Fibroblast of lung (primary cell): ENCODE data around the gene KRTAP6-1. TPM values are rescaled to one million over a fixed set of nuclear protein-coding genes. Genes with fewer than 3 reads are reported as not detected.

Experiments
- DNase-seq, 2 donors: peaks; one replicate each; pipeline versions ENCODE4 v3.0.0 to v3.0.0-alpha.2; 2010; ENCODE audit warnings: low read depth in 2 of 2
- H2AFZ ChIP-seq: 2 replicates; pipeline ENCODE4 v1.5.1; 2012; ENCODE audit warnings: low read length, control low read depth, inconsistent platforms
- H3K27ac ChIP-seq: 2 replicates; pipeline ENCODE4 v1.5.1; 2011; ENCODE audit warnings: low read length, control low read depth; ENCODE audit not compliant: insufficient read depth
- H3K27me3 ChIP-seq: 2 replicates; pipeline ENCODE4 v1.5.1; 2011; ENCODE audit warnings: mild to moderate bottlenecking, low read length; ENCODE audit not compliant: control insufficient read depth, insufficient read depth
- H3K36me3 ChIP-seq: 2 replicates; pipeline ENCODE4 v1.5.1; 2011; ENCODE audit warnings: low read length; ENCODE audit not compliant: control insufficient read depth, insufficient read depth
- H3K4me1 ChIP-seq: 2 replicates; pipeline ENCODE4 v1.5.1; 2011; ENCODE audit warnings: low read length; ENCODE audit not compliant: control insufficient read depth, insufficient read depth; ENCODE audit errors: extremely low read depth
- H3K4me2 ChIP-seq: 2 replicates; pipeline ENCODE4 v1.5.1; 2011; ENCODE audit warnings: low read length, control low read depth; ENCODE audit not compliant: insufficient read depth; ENCODE audit errors: extremely low read depth
- H3K4me3 ChIP-seq, 4 experiments: fragments of 200-600 bp in 1 of 4; sonication (generic) in 1 of 4; replicated peaks in 1 of 4; 2 replicates each; pipeline ENCODE4 v1.5.1; 2011 to 2016; ENCODE audit warnings: low read length in 4 of 4, low read depth in 3 of 4, mild to moderate bottlenecking in 3 of 4, control low read depth in 2 of 4, inconsistent platforms in 1 of 4, mixed read lengths in 1 of 4; ENCODE audit not compliant: insufficient read depth in 1 of 4; ENCODE audit errors: control extremely low read depth in 1 of 4
- H3K79me2 ChIP-seq: 2 replicates; pipeline ENCODE4 v1.5.1; 2012; ENCODE audit warnings: mild to moderate bottlenecking, low read length, inconsistent platforms; ENCODE audit not compliant: control insufficient read depth, insufficient read depth
- H3K9ac ChIP-seq: 2 replicates; pipeline ENCODE4 v1.5.1; 2011; ENCODE audit warnings: mild to moderate bottlenecking, low read length, control low read depth; ENCODE audit not compliant: insufficient read depth
- H3K9me3 ChIP-seq: 2 replicates; pipeline ENCODE4 v1.5.1; 2012; ENCODE audit warnings: low read depth, low read length; ENCODE audit not compliant: control insufficient read depth, insufficient read depth
- H4K20me1 ChIP-seq: 2 replicates; pipeline ENCODE4 v1.5.1; 2011; ENCODE audit warnings: low read length; ENCODE audit not compliant: control insufficient read depth, insufficient read depth; ENCODE audit errors: extremely low read depth
- CTCF ChIP-seq, 2 donors: IDR thresholded peaks in 1 of 2; conservative IDR thresholded peaks in 1 of 2; 1 replicate in 1 of 2; 2 replicates in 1 of 2; pipeline ENCODE4 v1.5.1; 2011 to 2012; ENCODE audit warnings: low read length in 2 of 2, control low read depth in 1 of 2, inconsistent platforms in 1 of 2, low read depth in 1 of 2, mild to moderate bottlenecking in 1 of 2
- EZH2 ChIP-seq: IDR thresholded peaks from 2 replicates; pipeline ENCODE4 v1.5.1; 2012; ENCODE audit warnings: low read length, control low read depth, mild to moderate bottlenecking; ENCODE audit errors: missing control alignments
- polyA plus RNA-seq, 2 donors: library from polyadenylated mRNA; depleted of rRNA in 1 of 2; stranded (reverse) in 1 of 2; unstranded in 1 of 2; fragments of >200 nt; gene quantifications; 2 replicates each; pipeline ENCODE4 v1.2.1, GENCODE V29; 2011 to 2012; ENCODE audit warnings: missing spikeins in 1 of 2
- total RNA-seq: library from RNA; depleted of rRNA; stranded (reverse); fragments of >200 nt; gene quantifications from 2 replicates; pipeline ENCODE4 v1.2.1, GENCODE V29; 2014

KRTAP6-1 gene
- total and polyA plus RNA-seq, 2 donors (not counting 1 experiment from before 2014, with no cell fraction given) = not detected

GRCh38 chr21:30580132-30580531 lies 33.6 kb downstream of the KRTAP6-1 start:
- Histone ChIP-seq H3K27me3 (no peaks in the 10 kb centered on the region), H3K4me1 (no peaks in the 10 kb centered on the region), H3K9me3 (no peaks in the 10 kb centered on the region), H3K9ac (no peak overlapping the region), H2AFZ (no peak overlapping the region), H3K79me2 (no peaks in the 10 kb centered on the region), H4K20me1 (no peaks in the 10 kb centered on the region), H3K27ac (no peak overlapping the region), H3K4me2 (no peak overlapping the region), H3K4me3 (no peak overlapping the region), H3K36me3 (no peaks in the 10 kb centered on the region)
- TF ChIP-seq EZH2 (no peak), CTCF (conservative IDR thresholded peaks at IDR 0.05 in 1 of 2, IDR thresholded peaks at IDR 0.05 in 1 of 2; ENCODE audit: low read depth in 1 of 2, low read length in 2 of 2) (no peak)
- no peak for DNase-seq

- Histone ChIP-seq H3K36me3 (no peaks in the 10 kb centered on the region), H3K4me2 (no peak overlapping the region), H3K27me3 (no peaks in the 10 kb centered on the region), H3K79me2 (no peaks in the 10 kb centered on the region), H3K4me3 (no peak overlapping the region), H3K9me3 (no peaks in the 10 kb centered on the region), H3K9ac (no peak overlapping the region), H2AFZ (no peak overlapping the region), H3K27ac (no peak overlapping the region), H3K4me1 (no peaks in the 10 kb centered on the region), H4K20me1 (no peaks in the 10 kb centered on the region)
- TF ChIP-seq EZH2 = no peak
- no peak for TF ChIP-seq CTCF (conservative IDR thresholded peaks at IDR 0.05 in 1 of 2, IDR thresholded peaks at IDR 0.05 in 1 of 2; ENCODE audit: low read depth in 1 of 2, low read length in 2 of 2)
- no peak for DNase-seq
Observed at GRCh38 chr21:30579346-30579745, 34.4 kb downstream of the KRTAP6-1 start.

- no peak overlapping the region for H3K4me2 ChIP-seq
- no peak overlapping the region for H3K27ac ChIP-seq
- no peaks in the 10 kb centered on the region for H3K36me3 ChIP-seq
- H3K9ac ChIP-seq = no peak overlapping the region
- no peak overlapping the region for H2AFZ ChIP-seq
- DNase-seq = no peak
- H3K9me3 ChIP-seq = no peaks in the 10 kb centered on the region
- no peaks in the 10 kb centered on the region for H4K20me1 ChIP-seq
- no peak for TF ChIP-seq CTCF (conservative IDR thresholded peaks at IDR 0.05 in 1 of 2, IDR thresholded peaks at IDR 0.05 in 1 of 2; ENCODE audit: low read depth in 1 of 2, low read length in 2 of 2)
- TF ChIP-seq EZH2 = no peak
- no peaks in the 10 kb centered on the region for H3K79me2 ChIP-seq
- H3K4me3 ChIP-seq = no peak overlapping the region
- H3K27me3 ChIP-seq = no peaks in the 10 kb centered on the region
- H3K4me1 ChIP-seq = no peaks in the 10 kb centered on the region
Observed at GRCh38 chr21:30577766-30578165, 36.0 kb downstream of the KRTAP6-1 start.
